ENCODE results near the gene LMAN1L.

The LMAN1L gene

GRCh38 chr15:74807282-74807681, 5.4 kb upstream of the LMAN1L start:
- H4K8ac ChIP-seq (ENCODE audit: low read depth, low read length) = no peak overlapping the region
- no peak overlapping the region for H3K56ac ChIP-seq (ENCODE audit: low read length)
- H3K4me1 ChIP-seq (ENCODE audit: control insufficient read depth, low read depth, low read length) = no peaks in the 10 kb centered on the region
- H3K36me3 ChIP-seq (ENCODE audit: control insufficient read depth, insufficient read depth, low read length) = peaks cover 6% of the 10 kb centered on the region
- H3K79me2 ChIP-seq (ENCODE audit: control insufficient read depth, insufficient read depth, low read length) = no peaks in the 10 kb centered on the region
- H3K79me1 ChIP-seq (ENCODE audit: low read length) = no peaks in the 10 kb centered on the region
- H4K5ac ChIP-seq (ENCODE audit: low read length) = no peak overlapping the region
- H3K4ac ChIP-seq (ENCODE audit: low read depth, low read length) = no peak overlapping the region
- no peak overlapping the region for H3K4me3 ChIP-seq (ENCODE audit: low read length)
- H2BK120ac ChIP-seq (ENCODE audit: low read depth, low read length) = no peak overlapping the region
- WGBS (ENCODE audit: extremely low coverage, insufficient coverage, low lambda C conversion rate) = no CpG with 5 or more reads among the region's 5 CpGs
- no peak overlapping the region for H3K23ac ChIP-seq (ENCODE audit: low read length)
- no peak overlapping the region for H2BK15ac ChIP-seq (replicated peaks; ENCODE audit: low read depth)
- H3K4me2 ChIP-seq (ENCODE audit: low read length) = no peak overlapping the region
- H3K27me3 ChIP-seq (ENCODE audit: insufficient read depth, low read length, poor library complexity) = no peaks in the 10 kb centered on the region
- H2AK5ac ChIP-seq (ENCODE audit: low read length) = no peak overlapping the region
- H3K18ac ChIP-seq (ENCODE audit: low read length) = no peak overlapping the region
- no peak overlapping the region for H2BK5ac ChIP-seq (ENCODE audit: low read length)
- H3K9ac ChIP-seq (ENCODE audit: low read length) = no peak overlapping the region
- no peak for DNase-seq
- no peak overlapping the region for H3K27ac ChIP-seq (ENCODE audit: low read depth, low read length)

GRCh38 chr15:74808078-74808839, 4.4 kb upstream of the LMAN1L start:
- Histone ChIP-seq H3K4me2 (ENCODE audit: low read length) (no peak overlapping the region), H3K27ac (ENCODE audit: low read depth, low read length) (no peak overlapping the region), H4K8ac (ENCODE audit: low read depth, low read length) (no peak overlapping the region), H2AK5ac (ENCODE audit: low read length) (no peak overlapping the region), H3K36me3 (ENCODE audit: control insufficient read depth, insufficient read depth, low read length) (peaks cover 3% of the 10 kb centered on the region), H3K79me2 (ENCODE audit: control insufficient read depth, insufficient read depth, low read length) (no peaks in the 10 kb centered on the region), H3K18ac (ENCODE audit: low read length) (no peak overlapping the region), H3K27me3 (ENCODE audit: insufficient read depth, low read length, poor library complexity) (no peaks in the 10 kb centered on the region), H3K4me1 (ENCODE audit: control insufficient read depth, low read depth, low read length) (no peaks in the 10 kb centered on the region), H3K4ac (ENCODE audit: low read depth, low read length) (no peak overlapping the region), H3K9ac (ENCODE audit: low read length) (no peak overlapping the region), H4K5ac (ENCODE audit: low read length) (no peak overlapping the region), H3K56ac (ENCODE audit: low read length) (no peak overlapping the region), H3K4me3 (ENCODE audit: low read length) (no peak overlapping the region), H2BK5ac (ENCODE audit: low read length) (no peak overlapping the region), H2BK120ac (ENCODE audit: low read depth, low read length) (no peak overlapping the region), H3K79me1 (ENCODE audit: low read length) (no peaks in the 10 kb centered on the region), H3K23ac (ENCODE audit: low read length) (no peak overlapping the region), H2BK15ac (replicated peaks; ENCODE audit: low read depth) (no peak overlapping the region)
- no peak for DNase-seq
- no CpG with 5 or more reads among the region's 18 CpGs for WGBS (ENCODE audit: extremely low coverage, insufficient coverage, low lambda C conversion rate)

- Histone ChIP-seq H2BK15ac (replicated peaks; ENCODE audit: low read depth) (no peak overlapping the region), H3K4me1 (ENCODE audit: control insufficient read depth, low read depth, low read length) (no peaks in the 10 kb centered on the region), H3K56ac (ENCODE audit: low read length) (no peak overlapping the region), H3K27ac (ENCODE audit: low read depth, low read length) (no peak overlapping the region), H2BK120ac (ENCODE audit: low read depth, low read length) (no peak overlapping the region), H3K27me3 (ENCODE audit: insufficient read depth, low read length, poor library complexity) (no peaks in the 10 kb centered on the region), H3K9ac (ENCODE audit: low read length) (no peak overlapping the region), H3K18ac (ENCODE audit: low read length) (no peak overlapping the region), H3K23ac (ENCODE audit: low read length) (no peak overlapping the region), H2BK5ac (ENCODE audit: low read length) (no peak overlapping the region), H3K79me1 (ENCODE audit: low read length) (no peaks in the 10 kb centered on the region), H3K4ac (ENCODE audit: low read depth, low read length) (no peak overlapping the region), H4K5ac (ENCODE audit: low read length) (no peak overlapping the region), H2AK5ac (ENCODE audit: low read length) (no peak overlapping the region), H3K4me3 (ENCODE audit: low read length) (no peak overlapping the region), H3K4me2 (ENCODE audit: low read length) (no peak overlapping the region), H3K36me3 (ENCODE audit: control insufficient read depth, insufficient read depth, low read length) (peaks cover 3% of the 10 kb centered on the region), H4K8ac (ENCODE audit: low read depth, low read length) (no peak overlapping the region), H3K79me2 (ENCODE audit: control insufficient read depth, insufficient read depth, low read length) (no peaks in the 10 kb centered on the region)
- DNase-seq = peak; percentile 67
- WGBS (ENCODE audit: extremely low coverage, insufficient coverage, low lambda C conversion rate) = no CpG with 5 or more reads among the region's 4 CpGs
Observed at GRCh38 chr15:74808840-74809229, 3.8 kb upstream of the LMAN1L start.

GRCh38 chr15:74809242-74809641, 3.4 kb upstream of the LMAN1L start:
- Histone ChIP-seq H3K27me3 (ENCODE audit: insufficient read depth, low read length, poor library complexity) (no peaks in the 10 kb centered on the region), H3K79me2 (ENCODE audit: control insufficient read depth, insufficient read depth, low read length) (no peaks in the 10 kb centered on the region), H3K27ac (ENCODE audit: low read depth, low read length) (no peak overlapping the region), H3K56ac (ENCODE audit: low read length) (no peak overlapping the region), H2BK15ac (replicated peaks; ENCODE audit: low read depth) (no peak overlapping the region), H3K18ac (ENCODE audit: low read length) (no peak overlapping the region), H3K9ac (ENCODE audit: low read length) (no peak overlapping the region), H4K5ac (ENCODE audit: low read length) (no peak overlapping the region), H4K8ac (ENCODE audit: low read depth, low read length) (no peak overlapping the region), H3K4me1 (ENCODE audit: control insufficient read depth, low read depth, low read length) (no peaks in the 10 kb centered on the region), H3K4me2 (ENCODE audit: low read length) (no peak overlapping the region), H3K79me1 (ENCODE audit: low read length) (no peaks in the 10 kb centered on the region), H3K4me3 (ENCODE audit: low read length) (no peak overlapping the region), H2AK5ac (ENCODE audit: low read length) (no peak overlapping the region), H3K4ac (ENCODE audit: low read depth, low read length) (no peak overlapping the region), H2BK5ac (ENCODE audit: low read length) (no peak overlapping the region), H3K23ac (ENCODE audit: low read length) (no peak overlapping the region), H2BK120ac (ENCODE audit: low read depth, low read length) (no peak overlapping the region), H3K36me3 (ENCODE audit: control insufficient read depth, insufficient read depth, low read length) (peaks cover under 1% of the 10 kb centered on the region)
- DNase-seq = no peak
- WGBS (ENCODE audit: extremely low coverage, insufficient coverage, low lambda C conversion rate) = no CpG with 5 or more reads among the region's 5 CpGs

DNA sequence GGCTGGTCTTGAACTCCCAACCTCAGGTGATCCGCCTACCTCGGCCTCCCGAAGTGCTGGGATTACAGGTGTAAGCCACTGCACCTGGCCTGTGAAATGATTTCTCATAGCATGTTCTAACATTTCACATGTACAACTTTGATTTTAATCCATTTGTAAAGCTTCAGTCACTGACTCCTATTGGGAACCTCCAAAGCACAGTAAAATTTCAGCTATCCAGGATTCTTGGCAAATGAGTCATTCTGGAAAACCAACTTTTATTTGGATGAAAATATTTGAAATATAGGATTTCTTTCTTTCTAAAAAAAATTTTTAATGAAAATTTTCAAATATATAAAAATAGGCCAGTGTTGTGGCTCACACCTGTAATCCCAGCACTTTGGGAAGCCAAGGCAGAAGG, 2.7 kb upstream of the LMAN1L start:
- Histone ChIP-seq H3K4ac (ENCODE audit: low read depth, low read length) (no peak overlapping the region), H3K79me1 (ENCODE audit: low read length) (no peaks in the 10 kb centered on the region), H3K4me1 (ENCODE audit: control insufficient read depth, low read depth, low read length) (no peaks in the 10 kb centered on the region), H2BK120ac (ENCODE audit: low read depth, low read length) (no peak overlapping the region), H3K4me2 (ENCODE audit: low read length) (no peak overlapping the region), H3K79me2 (ENCODE audit: control insufficient read depth, insufficient read depth, low read length) (no peaks in the 10 kb centered on the region), H3K27ac (ENCODE audit: low read depth, low read length) (no peak overlapping the region), H3K9ac (ENCODE audit: low read length) (no peak overlapping the region), H3K18ac (ENCODE audit: low read length) (no peak overlapping the region), H3K56ac (ENCODE audit: low read length) (no peak overlapping the region), H4K8ac (ENCODE audit: low read depth, low read length) (no peak overlapping the region), H2BK15ac (replicated peaks; ENCODE audit: low read depth) (no peak overlapping the region), H2AK5ac (ENCODE audit: low read length) (no peak overlapping the region), H3K36me3 (ENCODE audit: control insufficient read depth, insufficient read depth, low read length) (no peaks in the 10 kb centered on the region), H3K4me3 (ENCODE audit: low read length) (no peak overlapping the region), H3K27me3 (ENCODE audit: insufficient read depth, low read length, poor library complexity) (no peaks in the 10 kb centered on the region), H3K23ac (ENCODE audit: low read length) (no peak overlapping the region), H4K5ac (ENCODE audit: low read length) (no peak overlapping the region), H2BK5ac (ENCODE audit: low read length) (no peak overlapping the region)
- DNase-seq = no peak
- no CpG with 5 or more reads among the region's 3 CpGs for WGBS (ENCODE audit: extremely low coverage, insufficient coverage, low lambda C conversion rate)
